GM23338 (cell line): Measurements from ENCODE around the gene OR1K1.

Source experiments
- CREB1 ChIP-seq: fragments of 250-450 bp; sonication (Bioruptor Pico); IDR thresholded peaks from 2 replicates; pipeline ENCODE4 v1.5.0; 2020; ENCODE audit warnings: low read depth, mild to moderate bottlenecking, moderate library complexity
- CTCF ChIP-seq, 2 experiments: fragments of 200-600 bp in 1 of 2; sonication (generic) in 1 of 2; conservative IDR thresholded peaks; 2 replicates each; pipeline versions ENCODE4 v1.5.1 to v1.6.1; 2016 to 2017; ENCODE audit warnings: antibody characterized with exemption in 2 of 2, low read depth in 2 of 2, mild to moderate bottlenecking in 2 of 2, moderate library complexity in 1 of 2
- EZH2 ChIP-seq: fragments of 200-600 bp; sonication (generic); IDR thresholded peaks from one replicate; pipeline ENCODE4 v1.8.0; 2017; ENCODE audit warnings: antibody characterized with exemption, mild to moderate bottlenecking, low read depth; ENCODE audit not compliant: unreplicated experiment
- EZH2phosphoT487 ChIP-seq: fragments of 200-600 bp; sonication (generic); IDR thresholded peaks from one replicate; pipeline ENCODE4 v1.8.1; 2018; ENCODE audit warnings: antibody characterized with exemption; ENCODE audit not compliant: unreplicated experiment
- NANOG ChIP-seq: IDR thresholded peaks from 2 replicates; pipeline ENCODE4 v1.6.1; 2016; ENCODE audit warnings: antibody characterized with exemption, borderline replicate concordance
- POLR2AphosphoS5 ChIP-seq: IDR thresholded peaks from 2 replicates; pipeline ENCODE4 v1.6.1; 2016; ENCODE audit warnings: antibody characterized with exemption, low read depth
- STAT1 ChIP-seq: IDR thresholded peaks from one replicate; pipeline ENCODE4 v1.6.1; 2016; ENCODE audit warnings: antibody characterized with exemption; ENCODE audit not compliant: unreplicated experiment

GRCh38 chr9:122837266-122837850 is 37.4 kb downstream of the OR1K1 start:
- TF ChIP-seq CTCF (conservative IDR thresholded peaks at IDR 0.05; ENCODE audit: low read depth in 2 of 2) (no peak), EZH2phosphoT487 (no peak), NANOG (no peak), STAT1 (no peak), POLR2AphosphoS5 (no peak), CREB1 (CRISPR knock-in tag) (no peak), EZH2 (no peak)
